GM18498 (cell line): ENCODE measurements around the gene PRCD.
A peak's percentile ranks its signal among the peaks of the same experiment; 100 is the strongest.

Experiments used
- ATAC-seq: cut with Tn5 transposase; IDR thresholded peaks from one replicate; pipeline ENCODE4 v1.9.1; 2021; ENCODE audit warnings: mild to moderate bottlenecking, moderate library complexity; ENCODE audit not compliant: unreplicated experiment

Gene PRCD

GRCh38 chr17:76539631-76540271 lies at the start of gene PRCD:
TSS of gene PRCD (plus strand) at chr17:76540044. CDS start at chr17:76540142, 98 bp downstream.
- no peak for ATAC-seq

GRCh38 chr17:76490112-76490710 lies 49.6 kb upstream of the PRCD start:
- ATAC-seq: no peak

GRCh38 chr17:76491271-76492122 lies 48.3 kb upstream of the PRCD start:
- peak; percentile 22 for ATAC-seq

GRCh38 chr17:76492123-76492988 lies 47.5 kb upstream of the PRCD start:
- peak; percentile 55 for ATAC-seq

- ATAC-seq: peak; percentile 44
These were observed 46.8 kb upstream of the PRCD start for GRCh38 chr17:76492989-76493501.

GRCh38 chr17:76493505-76494167 lies 46.2 kb upstream of the PRCD start:
- no peak for ATAC-seq

GRCh38 chr17:76495663-76496400 lies 44.0 kb upstream of the PRCD start:
- ATAC-seq: no peak

- no peak for ATAC-seq
These were observed 43.4 kb upstream of the PRCD start for GRCh38 chr17:76496464-76496863.

- ATAC-seq: no peak
These were observed 42.2 kb upstream of the PRCD start for GRCh38 chr17:76497699-76497978.

GRCh38 chr17:76497979-76498875 lies 41.6 kb upstream of the PRCD start:
- ATAC-seq: no peak

- no peak for ATAC-seq
These were observed 41.0 kb upstream of the PRCD start for GRCh38 chr17:76498876-76499251.

GRCh38 chr17:76499267-76499667 lies 40.6 kb upstream of the PRCD start:
- ATAC-seq: no peak

- ATAC-seq: no peak
These were observed 39.6 kb upstream of the PRCD start for GRCh38 chr17:76500074-76500746.

GRCh38 chr17:76500747-76501017 lies 39.2 kb upstream of the PRCD start:
- peak; percentile 12 for ATAC-seq

- ATAC-seq: peak; percentile 78
These were observed 38.6 kb upstream of the PRCD start, which contains the start of gene RHBDF2 for GRCh38 chr17:76501018-76501826. TSS of gene RHBDF2 (minus strand) at chr17:76501423. CDS start at chr17:76481524, 19,899 bp downstream.

GRCh38 chr17:76501827-76502307 lies 38.0 kb upstream of the PRCD start:
- no peak for ATAC-seq
